Tibial nerve (tissue), 4 donors: ENCODE measurements around the gene TBC1D2B.

Source experiments
- CTCF ChIP-seq, 5 experiments: fragments of 200-600 bp in 3 of 5; fragments of 450-650 bp in 2 of 5; sonication (generic) in 3 of 5; IDR thresholded peaks; one replicate each; pipeline ENCODE4 v1.5.1; 2016 to 2019; ENCODE audit warnings: antibody characterized with exemption in 5 of 5, mild to moderate bottlenecking in 3 of 5, moderate library complexity in 2 of 5
- EP300 ChIP-seq, 2 donors: sonication (generic); formaldehyde crosslinking; IDR thresholded peaks; one replicate each; pipeline ENCODE4 v1.6.1; 2017; ENCODE audit warnings: antibody characterized with exemption in 2 of 2, mild to moderate bottlenecking in 1 of 2
- POLR2A ChIP-seq, 2 donors: fragments of 450-650 bp; IDR thresholded peaks; one replicate each; pipeline ENCODE4 v1.6.1; 2017; ENCODE audit warnings: antibody characterized with exemption in 2 of 2, mild to moderate bottlenecking in 2 of 2, moderate library complexity in 2 of 2

GRCh38 chr15:78076231-78077052 lies 1.1 kb downstream of the TBC1D2B start:
- TF ChIP-seq CTCF (IDR thresholded peaks at IDR 0.05), result peak in 1 of 5 experiments; percentile 28
- no peak for TF ChIP-seq POLR2A (IDR thresholded peaks at IDR 0.05)
- no peak for TF ChIP-seq EP300 (IDR thresholded peaks at IDR 0.05)
